Hepatocyte (in vitro differentiated cells): ENCODE results near the gene FRRS1L. TPM values are rescaled to one million over a fixed set of nuclear protein-coding genes. Genes with fewer than 3 reads are reported as not detected.

Experiments used
- DNase-seq: peaks from one replicate; pipeline ENCODE4 v3.0.0-alpha.2; 2016; ENCODE audit warnings: low spot score
- H2AFZ ChIP-seq: fragments of 200-600 bp; sonication (generic); 2 replicates; pipeline ENCODE4 v1.6.0; 2016; ENCODE audit warnings: antibody characterized with exemption, mild to moderate bottlenecking
- H3K27ac ChIP-seq: fragments of 200-600 bp; sonication (generic); 2 replicates; pipeline ENCODE4 v1.5.1; 2016; ENCODE audit warnings: mild to moderate bottlenecking
- H3K27me3 ChIP-seq: fragments of 200-600 bp; sonication (generic); 2 replicates; pipeline ENCODE4 v1.6.1; 2016
- H3K36me3 ChIP-seq: fragments of 200-600 bp; sonication (generic); replicated peaks from 2 replicates; pipeline ENCODE4 v1.5.1; 2016; ENCODE audit warnings: low read depth; ENCODE audit not compliant: insufficient read depth
- H3K4me1 ChIP-seq: fragments of 200-600 bp; sonication (generic); 2 replicates; pipeline ENCODE4 v1.5.1; 2016; ENCODE audit warnings: mild to moderate bottlenecking, moderate library complexity; ENCODE audit not compliant: insufficient read depth
- H3K4me2 ChIP-seq: fragments of 200-600 bp; sonication (generic); 2 replicates; pipeline ENCODE4 v1.6.0; 2016
- H3K4me3 ChIP-seq: fragments of 200-600 bp; sonication (generic); 2 replicates; pipeline ENCODE4 v1.5.1; 2016; ENCODE audit warnings: mild to moderate bottlenecking
- H3K79me2 ChIP-seq: fragments of 200-600 bp; sonication (generic); 2 replicates; pipeline ENCODE4 v1.6.0; 2017; ENCODE audit warnings: mild to moderate bottlenecking
- H3K9me2 ChIP-seq: fragments of 200-600 bp; sonication (generic); replicated peaks from 2 replicates; pipeline ENCODE4 v1.6.0; 2017; ENCODE audit warnings: mild to moderate bottlenecking; ENCODE audit not compliant: insufficient read depth
- H3K9me3 ChIP-seq: fragments of 200-600 bp; sonication (generic); 2 replicates; pipeline ENCODE4 v1.5.1; 2016; ENCODE audit warnings: low read depth, mild to moderate bottlenecking
- H4K20me1 ChIP-seq: fragments of 200-600 bp; sonication (generic); 2 replicates; pipeline ENCODE4 v1.6.0; 2016; ENCODE audit warnings: mild to moderate bottlenecking; ENCODE audit not compliant: insufficient read depth, poor library complexity, severe bottlenecking
- CTCF ChIP-seq: fragments of 200-600 bp; sonication (generic); IDR thresholded peaks from 2 replicates; pipeline ENCODE4 v1.5.1; 2016; ENCODE audit warnings: antibody characterized with exemption, mild to moderate bottlenecking; ENCODE audit not compliant: poor library complexity
- EZH2 ChIP-seq: fragments of 200-600 bp; sonication (generic); IDR thresholded peaks from 2 replicates; pipeline ENCODE4 v1.6.1; 2016; ENCODE audit warnings: antibody characterized with exemption, mild to moderate bottlenecking, borderline replicate concordance
- EZH2phosphoT487 ChIP-seq: fragments of 200-600 bp; sonication (generic); IDR thresholded peaks from one replicate; pipeline ENCODE4 v1.6.1; 2018; ENCODE audit warnings: antibody characterized with exemption, mild to moderate bottlenecking, low read depth, moderate library complexity; ENCODE audit not compliant: unreplicated experiment, severe bottlenecking
- WGBS: methylation state at CpG from one replicate; pipeline ENCODE4 v1.1.6; 2016; ENCODE audit warnings: low lambda C conversion rate; ENCODE audit errors: missing lambda C conversion rate; 5-methylcytosine and 5-hydroxymethylcytosine counted together
- polyA plus RNA-seq: library from polyadenylated mRNA; unstranded; fragments of >200 nt; fragmentation: Nextera tagmentation; extraction: Ambion mirVana; gene quantifications from 2 replicates; pipeline ENCODE4 v1.2.1, GENCODE V29; 2016
- total RNA-seq: library from RNA; depleted of rRNA; stranded (reverse); fragments of >200 nt; gene quantifications from 2 replicates; pipeline ENCODE4 v1.2.3, GENCODE V29; 2014

FRRS1L gene
- total and polyA plus RNA-seq, 2 experiments from 2014 or later, result 2.6 to 4.4 TPM

GRCh38 chr9:109143881-109144562 is 23.0 kb downstream of the FRRS1L start:
- no peaks in the 10 kb centered on the region for H3K36me3 ChIP-seq
- no peaks in the 10 kb centered on the region for H3K9me2 ChIP-seq
- no peak overlapping the region for H3K4me2 ChIP-seq
- no peaks in the 10 kb centered on the region for H4K20me1 ChIP-seq
- H3K27ac ChIP-seq, result no peak overlapping the region
- 75% methylated on average over 5 of the region's 5 CpGs for WGBS
- H3K27me3 ChIP-seq, result no peaks in the 10 kb centered on the region
- H3K79me2 ChIP-seq, result no peaks in the 10 kb centered on the region
- no peak for DNase-seq
- no peak overlapping the region for H2AFZ ChIP-seq
- H3K4me3 ChIP-seq, result no peak overlapping the region
- no peaks in the 10 kb centered on the region for H3K4me1 ChIP-seq
- no peaks in the 10 kb centered on the region for H3K9me3 ChIP-seq
- TF ChIP-seq CTCF, result peak; percentile 9
- TF ChIP-seq EZH2phosphoT487, result no peak

GRCh38 chr9:109141375-109141774 is 25.7 kb downstream of the FRRS1L start:
- Histone ChIP-seq H2AFZ (no peak overlapping the region), H3K4me1 (no peaks in the 10 kb centered on the region), H3K9me3 (no peaks in the 10 kb centered on the region), H3K4me3 (no peak overlapping the region), H3K27me3 (no peaks in the 10 kb centered on the region), H3K36me3 (no peaks in the 10 kb centered on the region), H4K20me1 (no peaks in the 10 kb centered on the region), H3K4me2 (no peak overlapping the region), H3K27ac (no peak overlapping the region), H3K9me2 (no peaks in the 10 kb centered on the region), H3K79me2 (no peaks in the 10 kb centered on the region)
- no peak for DNase-seq
- WGBS, result 91% methylated on average over 5 of the region's 5 CpGs
- TF ChIP-seq EZH2 (no peak), CTCF (no peak), EZH2phosphoT487 (no peak)

GRCh38 chr9:109139851-109140250 is 27.2 kb downstream of the FRRS1L start:
- no peak for DNase-seq
- Histone ChIP-seq H3K27me3 (no peaks in the 10 kb centered on the region), H3K27ac (no peak overlapping the region), H3K79me2 (no peaks in the 10 kb centered on the region), H3K4me2 (no peak overlapping the region), H3K9me3 (no peaks in the 10 kb centered on the region), H4K20me1 (no peaks in the 10 kb centered on the region), H3K9me2 (no peaks in the 10 kb centered on the region), H3K4me1 (no peaks in the 10 kb centered on the region), H2AFZ (no peak overlapping the region), H3K36me3 (no peaks in the 10 kb centered on the region), H3K4me3 (no peak overlapping the region)
- WGBS, result 100% methylated on average over 1 of the region's 1 CpG
- TF ChIP-seq EZH2, result no peak
- TF ChIP-seq EZH2phosphoT487, result no peak
- no peak for TF ChIP-seq CTCF

GRCh38 chr9:109138421-109138820 is 28.6 kb downstream of the FRRS1L start:
- no peak overlapping the region for H3K4me3 ChIP-seq
- no peaks in the 10 kb centered on the region for H3K79me2 ChIP-seq
- no peaks in the 10 kb centered on the region for H4K20me1 ChIP-seq
- no peaks in the 10 kb centered on the region for H3K36me3 ChIP-seq
- no peak overlapping the region for H3K27ac ChIP-seq
- DNase-seq, result no peak
- H3K4me2 ChIP-seq, result no peak overlapping the region
- H3K27me3 ChIP-seq, result no peaks in the 10 kb centered on the region
- H3K4me1 ChIP-seq, result no peaks in the 10 kb centered on the region
- no peaks in the 10 kb centered on the region for H3K9me3 ChIP-seq
- WGBS, result 91% methylated on average over 2 of the region's 2 CpGs
- H2AFZ ChIP-seq, result no peak overlapping the region
- no peaks in the 10 kb centered on the region for H3K9me2 ChIP-seq
- no peak for TF ChIP-seq CTCF
- TF ChIP-seq EZH2, result no peak
- no peak for TF ChIP-seq EZH2phosphoT487
